WTC11 (cell line): ENCODE results near the gene SMIM17.
"Not testable (repeated sequence)": the region's sequence is repeated elsewhere in the genome, so short reads cannot be mapped to it uniquely, and the experiment has no call there.

Experiments used
- CTCF ChIP-seq: fragments of 200-600 bp; IDR thresholded peaks from 2 replicates; pipeline ENCODE4 v1.8.0; 2022; ENCODE audit warnings: antibody characterized with exemption
- SP1 ChIP-seq: sonication (generic); formaldehyde crosslinking; conservative IDR thresholded peaks from 2 replicates; pipeline ENCODE4 v1.8.1; 2022; ENCODE audit warnings: missing genetic modification reagents
- USF2 ChIP-seq: sonication (generic); formaldehyde crosslinking; IDR thresholded peaks from 2 replicates; pipeline ENCODE4 v1.8.1; 2023; ENCODE audit warnings: mild to moderate bottlenecking, missing genetic modification reagents, moderate library complexity
- TF ChIP-seq, protein P1 (sequence below): fragments of 250-450 bp; sonication (Bioruptor Pico); IDR thresholded peaks from 2 replicates; pipeline ENCODE4 v1.9.0; 2021; ENCODE audit warnings: mild to moderate bottlenecking, borderline replicate concordance
- TF ChIP-seq, protein P2 (sequence below): sonication (generic); formaldehyde crosslinking; IDR thresholded peaks from 2 replicates; pipeline ENCODE4 v1.8.0; 2022; ENCODE audit warnings: missing genetic modification reagents

DNA sequence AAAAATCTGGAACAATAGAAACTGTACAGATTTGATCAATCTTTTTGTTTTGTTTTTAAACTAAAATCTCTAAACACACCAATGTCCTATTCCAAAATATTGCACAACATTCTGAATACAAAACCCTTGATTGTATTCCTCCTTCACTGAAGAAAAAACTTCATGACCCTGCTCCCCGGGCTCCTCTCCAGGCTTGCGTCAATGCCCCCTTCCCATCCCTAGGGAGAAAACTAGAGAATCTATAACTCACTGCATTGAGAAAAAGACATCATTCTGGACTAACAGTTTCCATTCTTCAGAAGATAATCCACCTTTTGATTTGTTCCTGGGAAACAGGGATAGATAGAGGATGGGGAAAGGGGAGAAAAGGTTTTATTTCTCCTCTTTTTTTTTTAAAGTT is 29.7 kb downstream of the SMIM17 start:
- TF ChIP-seq USF2 (CRISPR knock-in tag); CTCF; SP1 (CRISPR knock-in tag): not testable (repeated sequence)
- TF ChIP-seq, protein P1, sequence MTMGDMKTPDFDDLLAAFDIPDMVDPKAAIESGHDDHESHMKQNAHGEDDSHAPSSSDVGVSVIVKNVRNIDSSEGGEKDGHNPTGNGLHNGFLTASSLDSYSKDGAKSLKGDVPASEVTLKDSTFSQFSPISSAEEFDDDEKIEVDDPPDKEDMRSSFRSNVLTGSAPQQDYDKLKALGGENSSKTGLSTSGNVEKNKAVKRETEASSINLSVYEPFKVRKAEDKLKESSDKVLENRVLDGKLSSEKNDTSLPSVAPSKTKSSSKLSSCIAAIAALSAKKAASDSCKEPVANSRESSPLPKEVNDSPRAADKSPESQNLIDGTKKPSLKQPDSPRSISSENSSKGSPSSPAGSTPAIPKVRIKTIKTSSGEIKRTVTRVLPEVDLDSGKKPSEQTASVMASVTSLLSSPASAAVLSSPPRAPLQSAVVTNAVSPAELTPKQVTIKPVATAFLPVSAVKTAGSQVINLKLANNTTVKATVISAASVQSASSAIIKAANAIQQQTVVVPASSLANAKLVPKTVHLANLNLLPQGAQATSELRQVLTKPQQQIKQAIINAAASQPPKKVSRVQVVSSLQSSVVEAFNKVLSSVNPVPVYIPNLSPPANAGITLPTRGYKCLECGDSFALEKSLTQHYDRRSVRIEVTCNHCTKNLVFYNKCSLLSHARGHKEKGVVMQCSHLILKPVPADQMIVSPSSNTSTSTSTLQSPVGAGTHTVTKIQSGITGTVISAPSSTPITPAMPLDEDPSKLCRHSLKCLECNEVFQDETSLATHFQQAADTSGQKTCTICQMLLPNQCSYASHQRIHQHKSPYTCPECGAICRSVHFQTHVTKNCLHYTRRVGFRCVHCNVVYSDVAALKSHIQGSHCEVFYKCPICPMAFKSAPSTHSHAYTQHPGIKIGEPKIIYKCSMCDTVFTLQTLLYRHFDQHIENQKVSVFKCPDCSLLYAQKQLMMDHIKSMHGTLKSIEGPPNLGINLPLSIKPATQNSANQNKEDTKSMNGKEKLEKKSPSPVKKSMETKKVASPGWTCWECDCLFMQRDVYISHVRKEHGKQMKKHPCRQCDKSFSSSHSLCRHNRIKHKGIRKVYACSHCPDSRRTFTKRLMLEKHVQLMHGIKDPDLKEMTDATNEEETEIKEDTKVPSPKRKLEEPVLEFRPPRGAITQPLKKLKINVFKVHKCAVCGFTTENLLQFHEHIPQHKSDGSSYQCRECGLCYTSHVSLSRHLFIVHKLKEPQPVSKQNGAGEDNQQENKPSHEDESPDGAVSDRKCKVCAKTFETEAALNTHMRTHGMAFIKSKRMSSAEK (CRISPR knock-in tag) = not testable (repeated sequence)
- TF ChIP-seq, protein P2, sequence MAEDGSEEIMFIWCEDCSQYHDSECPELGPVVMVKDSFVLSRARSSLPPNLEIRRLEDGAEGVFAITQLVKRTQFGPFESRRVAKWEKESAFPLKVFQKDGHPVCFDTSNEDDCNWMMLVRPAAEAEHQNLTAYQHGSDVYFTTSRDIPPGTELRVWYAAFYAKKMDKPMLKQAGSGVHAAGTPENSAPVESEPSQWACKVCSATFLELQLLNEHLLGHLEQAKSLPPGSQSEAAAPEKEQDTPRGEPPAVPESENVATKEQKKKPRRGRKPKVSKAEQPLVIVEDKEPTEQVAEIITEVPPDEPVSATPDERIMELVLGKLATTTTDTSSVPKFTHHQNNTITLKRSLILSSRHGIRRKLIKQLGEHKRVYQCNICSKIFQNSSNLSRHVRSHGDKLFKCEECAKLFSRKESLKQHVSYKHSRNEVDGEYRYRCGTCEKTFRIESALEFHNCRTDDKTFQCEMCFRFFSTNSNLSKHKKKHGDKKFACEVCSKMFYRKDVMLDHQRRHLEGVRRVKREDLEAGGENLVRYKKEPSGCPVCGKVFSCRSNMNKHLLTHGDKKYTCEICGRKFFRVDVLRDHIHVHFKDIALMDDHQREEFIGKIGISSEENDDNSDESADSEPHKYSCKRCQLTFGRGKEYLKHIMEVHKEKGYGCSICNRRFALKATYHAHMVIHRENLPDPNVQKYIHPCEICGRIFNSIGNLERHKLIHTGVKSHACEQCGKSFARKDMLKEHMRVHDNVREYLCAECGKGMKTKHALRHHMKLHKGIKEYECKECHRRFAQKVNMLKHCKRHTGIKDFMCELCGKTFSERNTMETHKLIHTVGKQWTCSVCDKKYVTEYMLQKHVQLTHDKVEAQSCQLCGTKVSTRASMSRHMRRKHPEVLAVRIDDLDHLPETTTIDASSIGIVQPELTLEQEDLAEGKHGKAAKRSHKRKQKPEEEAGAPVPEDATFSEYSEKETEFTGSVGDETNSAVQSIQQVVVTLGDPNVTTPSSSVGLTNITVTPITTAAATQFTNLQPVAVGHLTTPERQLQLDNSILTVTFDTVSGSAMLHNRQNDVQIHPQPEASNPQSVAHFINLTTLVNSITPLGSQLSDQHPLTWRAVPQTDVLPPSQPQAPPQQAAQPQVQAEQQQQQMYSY = not testable (repeated sequence)
